Astrocyte (in vitro differentiated cells and primary cell): ENCODE data around the gene SHC3.

Experiments
- CTCF ChIP-seq: IDR thresholded peaks from 2 replicates; pipeline ENCODE4 v1.5.1; 2011; ENCODE audit warnings: low read depth, mild to moderate bottlenecking, inconsistent platforms, low read length, moderate library complexity; ENCODE audit not compliant: insufficient read depth
- EZH2 ChIP-seq: IDR thresholded peaks from 2 replicates; pipeline ENCODE4 v1.6.1; 2012; ENCODE audit warnings: mild to moderate bottlenecking, low read length, inconsistent platforms; ENCODE audit not compliant: insufficient read depth

DNA sequence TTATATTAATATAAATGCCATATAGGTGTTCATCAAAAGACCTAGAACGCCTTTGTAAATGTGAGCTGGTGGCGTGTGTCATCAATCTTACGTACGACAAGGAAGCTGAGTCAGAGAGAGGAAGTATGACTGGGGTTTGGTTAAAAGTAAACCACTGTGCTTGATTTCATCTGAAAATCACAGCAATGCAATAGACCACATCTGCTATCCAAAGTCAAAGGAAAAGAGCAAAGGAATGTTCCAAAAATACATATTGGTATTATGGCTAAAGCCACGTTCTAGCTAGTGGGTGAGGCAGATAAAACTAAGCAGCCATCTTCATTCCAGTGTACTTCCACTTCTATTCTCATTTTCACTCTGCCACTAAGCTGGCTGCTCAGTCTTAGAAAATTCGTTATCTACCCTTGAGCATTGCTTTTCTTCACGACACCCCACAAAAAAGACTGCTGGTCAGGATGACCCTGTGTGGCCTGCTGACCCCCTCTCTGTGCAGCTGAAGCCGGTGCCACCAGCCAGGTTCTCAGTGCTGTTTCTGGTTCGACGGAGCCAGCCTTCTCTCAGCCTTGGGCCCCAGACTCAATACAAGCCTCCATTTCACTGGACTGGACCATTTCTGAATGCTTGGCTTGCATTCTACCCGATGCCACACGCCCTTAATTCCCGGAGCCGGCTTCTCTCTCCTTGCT, 23.8 kb downstream of the SHC3 start:
- TF ChIP-seq CTCF (no peak), EZH2 (no peak)
